Mesenchymal stem cell (in vitro differentiated cells and primary cell): Measurements from ENCODE around the gene KCNMB4.
"Not testable (repeated sequence)": the region's sequence is repeated elsewhere in the genome, so short reads cannot be mapped to it uniquely, and the experiment has no call there.

Experiments used
- DNase-seq: peaks from one replicate; pipeline ENCODE4 v3.0.0-alpha.2; 2013
- H2AFZ ChIP-seq: one replicate; pipeline ENCODE4 v1.6.1; 2013; ENCODE audit warnings: low read depth, mild to moderate bottlenecking, control low read depth, inconsistent platforms, low read length, moderate library complexity
- H2AK5ac ChIP-seq: 2 replicates; pipeline ENCODE4 v1.6.1; 2013; ENCODE audit warnings: low read length, moderate library complexity, mild to moderate bottlenecking, inconsistent platforms; ENCODE audit not compliant: severe bottlenecking
- H2BK120ac ChIP-seq: one replicate; pipeline ENCODE4 v1.6.1; 2013; ENCODE audit warnings: low read depth, mild to moderate bottlenecking, inconsistent platforms, low read length, moderate library complexity
- H2BK12ac ChIP-seq, 2 experiments: one replicate each; pipeline ENCODE4 v1.6.1; 2013; ENCODE audit warnings: inconsistent platforms in 2 of 2, low read length in 2 of 2, mild to moderate bottlenecking in 2 of 2, moderate library complexity in 2 of 2, control low read depth in 1 of 2
- H2BK15ac ChIP-seq: one replicate; pipeline ENCODE4 v1.6.1; 2013; ENCODE audit warnings: mild to moderate bottlenecking, low read depth, inconsistent platforms; ENCODE audit not compliant: poor library complexity, severe bottlenecking
- H2BK5ac ChIP-seq: 2 replicates; pipeline ENCODE4 v1.6.1; 2013; ENCODE audit warnings: low read depth, mild to moderate bottlenecking, low read length, control low read depth, inconsistent platforms; ENCODE audit not compliant: poor library complexity, severe bottlenecking
- H3K14ac ChIP-seq, 2 experiments: one replicate each; pipeline ENCODE4 v1.6.1; 2013; ENCODE audit warnings: inconsistent platforms in 2 of 2, low read length in 2 of 2, control low read depth in 1 of 2, mild to moderate bottlenecking in 1 of 2, moderate library complexity in 1 of 2
- H3K18ac ChIP-seq, 2 experiments: one replicate each; pipeline ENCODE4 v1.6.1; 2013; ENCODE audit warnings: inconsistent platforms in 2 of 2, low read length in 2 of 2, control low read depth in 1 of 2, low read depth in 1 of 2, mild to moderate bottlenecking in 1 of 2
- H3K23ac ChIP-seq, 2 experiments: one replicate each; pipeline ENCODE4 v1.6.1; 2013; ENCODE audit warnings: inconsistent platforms in 2 of 2, low read length in 2 of 2, mild to moderate bottlenecking in 2 of 2, moderate library complexity in 2 of 2, control low read depth in 1 of 2
- H3K27ac ChIP-seq: 2 replicates; pipeline ENCODE4 v1.5.1; 2013; ENCODE audit warnings: mild to moderate bottlenecking, moderate library complexity, low read length, control low read depth, inconsistent platforms; ENCODE audit not compliant: poor library complexity, severe bottlenecking
- H3K27me3 ChIP-seq, 2 experiments: 2 replicates each; pipeline versions ENCODE4 v1.6.1 to v1.7.0; 2013; ENCODE audit warnings: low read length in 2 of 2, mild to moderate bottlenecking in 2 of 2, moderate library complexity in 2 of 2, control low read depth in 1 of 2, inconsistent platforms in 1 of 2; ENCODE audit not compliant: control insufficient read depth in 1 of 2, insufficient read depth in 1 of 2
- H3K36me3 ChIP-seq, 2 experiments: 2 replicates each; pipeline versions ENCODE4 v1.6.1 to v1.7.0; 2013; ENCODE audit warnings: low read length in 2 of 2, control low read depth in 1 of 2, inconsistent platforms in 1 of 2, low read depth in 1 of 2, mild to moderate bottlenecking in 1 of 2; ENCODE audit not compliant: insufficient read depth in 2 of 2, control insufficient read depth in 1 of 2
- H3K4ac ChIP-seq, 2 experiments: one replicate each; pipeline ENCODE4 v1.6.1; 2013; ENCODE audit warnings: inconsistent platforms in 2 of 2, low read length in 2 of 2, mild to moderate bottlenecking in 2 of 2, moderate library complexity in 2 of 2, control low read depth in 1 of 2, low read depth in 1 of 2
- H3K4me1 ChIP-seq: 2 replicates; pipeline ENCODE4 v1.6.1; 2013; ENCODE audit warnings: low read depth, low read length, control low read depth; ENCODE audit not compliant: control insufficient read depth, insufficient read depth
- H3K4me2 ChIP-seq: 2 replicates; pipeline ENCODE4 v1.6.1; 2013; ENCODE audit warnings: low read length, mild to moderate bottlenecking, inconsistent platforms; ENCODE audit not compliant: poor library complexity, severe bottlenecking
- H3K4me3 ChIP-seq, 2 experiments: 2 replicates each; pipeline versions ENCODE4 v1.5.1 to v1.7.0; 2013; ENCODE audit warnings: low read length in 2 of 2, mild to moderate bottlenecking in 2 of 2, control low read depth in 1 of 2, low read depth in 1 of 2; ENCODE audit not compliant: insufficient read depth in 1 of 2
- H3K79me1 ChIP-seq: replicated peaks from 2 replicates; pipeline ENCODE4 v1.6.1; 2013; ENCODE audit warnings: mild to moderate bottlenecking, control low read depth, low read length, inconsistent platforms; ENCODE audit not compliant: poor library complexity, severe bottlenecking
- H3K9ac ChIP-seq: 2 replicates; pipeline ENCODE4 v1.7.0; 2013; ENCODE audit warnings: mild to moderate bottlenecking, low read length, moderate library complexity
- H3K9me3 ChIP-seq: 2 replicates; pipeline ENCODE4 v1.7.0; 2013; ENCODE audit warnings: mild to moderate bottlenecking, low read length; ENCODE audit not compliant: control insufficient read depth
- H4K8ac ChIP-seq: one replicate; pipeline ENCODE4 v1.6.1; 2013; ENCODE audit warnings: inconsistent platforms, mild to moderate bottlenecking, low read length, moderate library complexity
- H4K91ac ChIP-seq: one replicate; pipeline ENCODE4 v1.6.1; 2013; ENCODE audit warnings: mild to moderate bottlenecking, low read length, inconsistent platforms
- WGBS: methylation state at CpG from one replicate; pipeline ENCODE4 v1.1.7; 2013; ENCODE audit warnings: mixed read lengths; 5-methylcytosine and 5-hydroxymethylcytosine counted together

Gene KCNMB4

DNA sequence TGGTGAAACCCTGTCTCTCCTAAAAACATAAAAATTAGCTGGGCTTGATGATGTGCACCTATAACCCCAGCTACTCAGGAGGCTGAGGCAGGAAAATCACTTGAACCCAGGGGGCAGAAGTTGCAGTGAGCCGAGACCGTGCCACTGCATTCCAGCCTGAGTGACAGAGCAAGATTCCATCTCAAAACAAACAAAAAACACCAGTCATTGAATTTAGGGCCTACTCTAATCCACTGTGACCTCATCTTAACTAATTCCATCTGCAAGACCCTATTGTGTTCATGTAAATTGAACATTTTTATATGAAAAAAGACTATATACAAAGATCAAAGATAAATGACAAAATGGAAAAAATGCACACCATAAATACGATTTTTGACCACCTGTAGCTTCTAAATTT lies 17.8 kb downstream of the KCNMB4 start:
- no peak overlapping the region for H3K14ac ChIP-seq
- no peak overlapping the region for H3K27ac ChIP-seq
- H2BK120ac ChIP-seq: no peak overlapping the region
- H2BK15ac ChIP-seq: no peak overlapping the region
- H2AK5ac ChIP-seq: no peak overlapping the region
- H2BK5ac ChIP-seq: no peak overlapping the region
- DNase-seq: no peak
- no peaks in the 10 kb centered on the region for H3K4me1 ChIP-seq
- no peak overlapping the region for H2BK12ac ChIP-seq
- no peak overlapping the region for H2AFZ ChIP-seq
- no peak overlapping the region for H4K91ac ChIP-seq
- no peaks in the 10 kb centered on the region for H3K27me3 ChIP-seq
- peaks cover 6% of the 10 kb centered on the region for H3K9me3 ChIP-seq
- no peak overlapping the region for H3K18ac ChIP-seq
- WGBS: 83% methylated on average over 2 of the region's 3 CpGs
- H3K4me3 ChIP-seq: no peak overlapping the region
- H3K4ac ChIP-seq: no peak overlapping the region
- H3K9ac ChIP-seq: no peak overlapping the region
- H4K8ac ChIP-seq: no peak overlapping the region
- no peaks in the 10 kb centered on the region for H3K36me3 ChIP-seq
- no peak overlapping the region for H3K4me2 ChIP-seq
- H3K79me1 ChIP-seq: no peaks in the 10 kb centered on the region
- no peak overlapping the region for H3K23ac ChIP-seq

DNA sequence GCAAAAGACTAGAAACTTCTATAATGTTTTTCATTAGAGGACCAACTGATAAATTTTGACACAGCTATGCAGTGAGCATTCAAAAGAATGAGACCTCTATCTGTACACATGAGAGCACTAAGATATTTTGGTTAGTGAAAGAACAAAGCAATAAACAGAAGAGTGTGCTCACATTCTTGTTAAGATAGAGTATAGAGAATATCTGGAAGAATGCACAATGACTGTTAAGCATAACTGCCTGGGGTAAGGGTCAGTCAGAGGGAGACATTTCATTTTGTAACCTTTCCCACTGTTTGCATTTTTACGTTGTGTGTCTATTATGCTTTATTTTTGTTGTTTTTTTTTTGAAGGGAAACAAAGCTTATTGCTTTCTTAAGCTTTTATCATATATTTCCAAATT lies 20.7 kb downstream of the KCNMB4 start:
- no peak overlapping the region for H3K4ac ChIP-seq
- H3K27me3 ChIP-seq: no peaks in the 10 kb centered on the region
- no peak overlapping the region for H2BK12ac ChIP-seq
- no peak for DNase-seq
- peaks cover 12% of the 10 kb centered on the region for H3K9me3 ChIP-seq
- H3K18ac ChIP-seq: no peak overlapping the region
- no peak overlapping the region for H3K4me3 ChIP-seq
- no peak overlapping the region for H4K8ac ChIP-seq
- H2AK5ac ChIP-seq: no peak overlapping the region
- H3K4me2 ChIP-seq: no peak overlapping the region
- H3K9ac ChIP-seq: no peak overlapping the region
- H2BK120ac ChIP-seq: no peak overlapping the region
- no peaks in the 10 kb centered on the region for H3K36me3 ChIP-seq
- H2AFZ ChIP-seq: no peak overlapping the region
- WGBS: no CpG with 5 or more reads among the region's 1 CpG
- no peak overlapping the region for H3K14ac ChIP-seq
- H2BK15ac ChIP-seq: no peak overlapping the region
- H3K23ac ChIP-seq: no peak overlapping the region
- H2BK5ac ChIP-seq: no peak overlapping the region
- no peaks in the 10 kb centered on the region for H3K4me1 ChIP-seq
- H3K79me1 ChIP-seq: no peaks in the 10 kb centered on the region
- no peak overlapping the region for H3K27ac ChIP-seq
- no peak overlapping the region for H4K91ac ChIP-seq

DNA sequence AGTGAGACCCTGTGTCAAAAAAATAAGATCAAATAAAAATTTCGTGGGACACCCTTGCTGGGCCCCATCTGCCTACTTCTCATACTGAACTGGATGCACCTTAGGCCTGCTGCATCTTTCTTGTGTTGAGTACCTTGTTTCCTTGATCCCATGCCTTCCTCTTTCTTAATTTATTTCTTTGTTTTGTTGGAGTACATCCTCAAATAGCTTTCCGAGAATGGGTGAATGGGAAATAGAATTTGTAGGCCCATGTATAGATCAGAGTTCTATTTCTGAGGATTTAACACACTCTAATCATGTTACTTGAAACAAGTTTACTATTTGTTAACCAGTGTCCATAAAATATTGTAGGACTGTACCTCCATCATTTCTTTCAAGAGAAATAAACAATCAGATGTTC lies 23.6 kb downstream of the KCNMB4 start:
- no peak overlapping the region for H3K4me3 ChIP-seq
- no peak overlapping the region for H3K4me2 ChIP-seq
- H2BK15ac ChIP-seq: no peak overlapping the region
- no peak overlapping the region for H2AK5ac ChIP-seq
- no peak overlapping the region for H3K18ac ChIP-seq
- DNase-seq: no peak
- H2BK5ac ChIP-seq: no peak overlapping the region
- no peaks in the 10 kb centered on the region for H3K27me3 ChIP-seq
- no peak overlapping the region for H4K8ac ChIP-seq
- H3K9me3 ChIP-seq: peaks cover 12% of the 10 kb centered on the region
- no peak overlapping the region for H3K23ac ChIP-seq
- 60% methylated on average over 1 of the region's 2 CpGs for WGBS
- no peak overlapping the region for H3K4ac ChIP-seq
- no peak overlapping the region for H3K27ac ChIP-seq
- no peak overlapping the region for H4K91ac ChIP-seq
- H3K36me3 ChIP-seq: no peaks in the 10 kb centered on the region
- H3K79me1 ChIP-seq: no peaks in the 10 kb centered on the region
- H3K14ac ChIP-seq: no peak overlapping the region
- no peak overlapping the region for H3K9ac ChIP-seq
- no peak overlapping the region for H2BK120ac ChIP-seq
- no peaks in the 10 kb centered on the region for H3K4me1 ChIP-seq
- H2BK12ac ChIP-seq: no peak overlapping the region
- H2AFZ ChIP-seq: no peak overlapping the region

DNA sequence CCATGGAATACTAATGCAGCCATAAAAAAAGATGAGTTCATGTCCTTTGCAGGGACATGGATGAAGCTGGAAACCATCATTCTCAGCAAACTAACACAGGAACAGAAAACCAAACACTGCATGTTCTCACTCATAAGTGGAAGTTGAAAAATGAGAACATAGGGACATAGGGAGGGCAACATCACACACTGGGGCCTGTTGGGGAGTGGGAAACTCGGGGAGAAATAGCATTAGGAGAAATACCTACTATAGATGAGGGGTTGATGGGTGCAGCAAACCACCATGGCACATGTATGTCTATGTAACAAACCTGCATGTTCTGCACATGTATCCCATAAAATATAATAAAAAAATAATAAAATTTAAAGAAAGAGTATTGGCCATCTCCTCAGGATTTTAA lies 26.5 kb downstream of the KCNMB4 start:
- H2BK5ac ChIP-seq, H3K4me1 ChIP-seq, H3K23ac ChIP-seq, H4K8ac ChIP-seq, H3K14ac ChIP-seq, H2BK12ac ChIP-seq, H2BK120ac ChIP-seq, H2AK5ac ChIP-seq, H3K79me1 ChIP-seq, DNase-seq, H3K18ac ChIP-seq, H3K4me2 ChIP-seq, H3K27ac ChIP-seq, H2BK15ac ChIP-seq, H3K4ac ChIP-seq, H4K91ac ChIP-seq, H3K27me3 ChIP-seq, H2AFZ ChIP-seq, H3K4me3 ChIP-seq, H3K36me3 ChIP-seq, H3K9ac ChIP-seq: not testable (repeated sequence)
- 69% methylated on average over 1 of the region's 1 CpG for WGBS
- H3K9me3 ChIP-seq: peaks cover 12% of the 10 kb centered on the region
